ENCODE measurements around the gene NKAIN2.
"Not testable (repeated sequence)": the region's sequence is repeated elsewhere in the genome, so short reads cannot be mapped to it uniquely, and the experiment has no call there.

NKAIN2 gene

GRCh38 chr6:124536157-124536841, 732.6 kb downstream of the NKAIN2 start:
- DNase-seq, result no peak

DNA sequence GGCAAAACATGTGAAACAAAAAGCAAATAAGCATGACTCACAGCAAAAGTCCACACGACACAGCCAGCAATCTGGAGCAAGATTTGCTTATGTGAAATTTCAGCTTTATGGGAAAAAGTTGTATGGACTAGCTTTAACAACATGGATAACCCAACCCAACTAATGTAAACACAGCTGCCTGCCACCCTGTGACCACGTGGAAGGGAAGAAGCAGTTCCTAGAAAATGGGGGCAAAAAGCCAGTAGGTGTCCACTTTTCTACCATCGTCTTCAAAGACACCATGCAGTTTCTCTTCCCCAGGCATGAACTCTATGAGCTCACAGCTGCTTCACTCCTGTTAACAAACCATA, 733.2 kb downstream of the NKAIN2 start:
- DNase-seq, result no peak

DNA sequence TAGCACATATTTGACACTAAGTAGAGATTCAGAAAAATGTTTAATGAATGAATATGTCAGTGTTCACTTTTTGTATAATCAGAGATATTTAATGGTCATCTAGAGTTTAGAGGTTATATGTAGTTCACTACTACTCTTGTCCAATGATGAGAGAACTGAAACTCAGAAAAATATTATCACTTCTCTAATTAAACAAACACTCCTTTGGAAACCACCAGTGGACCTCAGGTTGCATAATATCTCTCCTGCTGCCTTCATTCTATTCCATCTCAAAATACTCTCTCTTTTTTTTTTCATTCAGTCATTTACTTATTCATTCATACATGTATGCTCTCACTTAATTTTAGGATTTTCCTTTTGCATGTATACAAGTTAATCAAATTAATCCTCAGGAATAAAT, 735.4 kb downstream of the NKAIN2 start:
- DNase-seq, result no peak

- DNase-seq, result no peak
These were observed 737.9 kb downstream of the NKAIN2 start for GRCh38 chr6:124541573-124541972.

GRCh38 chr6:124546601-124547000, 742.9 kb downstream of the NKAIN2 start:
- DNase-seq, result no peak

DNA sequence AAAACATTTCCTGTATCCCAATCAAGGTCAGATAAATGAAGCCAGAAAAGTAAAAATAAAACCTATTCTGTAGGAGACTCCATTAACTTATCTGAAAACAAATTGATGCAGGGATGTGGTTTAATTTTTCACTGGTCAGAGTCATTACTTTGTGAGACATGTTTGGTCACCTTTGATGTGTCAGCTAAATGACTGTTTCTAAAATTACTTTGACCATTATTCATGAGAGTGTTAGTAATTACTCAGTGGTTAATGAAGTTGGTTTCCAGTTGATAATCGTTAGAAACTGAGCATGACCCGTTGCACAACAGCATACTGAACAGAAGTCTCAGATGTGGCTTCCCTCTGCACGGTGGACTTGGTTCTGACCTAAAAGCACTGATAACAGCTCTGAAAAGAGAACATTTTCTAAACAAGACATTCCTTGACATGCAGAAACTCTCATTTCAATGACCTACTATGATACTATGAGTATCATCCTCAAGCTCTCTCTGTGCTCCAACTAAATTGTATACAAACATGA, 748.1 kb downstream of the NKAIN2 start:
- DNase-seq, result no peak

- no peak for DNase-seq
These were observed 754.2 kb downstream of the NKAIN2 start for GRCh38 chr6:124557873-124558272.

GRCh38 chr6:124560078-124560477, 756.4 kb downstream of the NKAIN2 start:
- DNase-seq, result not testable (repeated sequence)

- no peak for DNase-seq
These were observed 757.4 kb downstream of the NKAIN2 start for GRCh38 chr6:124560873-124561567.

- no peak for DNase-seq
These were observed 758.0 kb downstream of the NKAIN2 start for GRCh38 chr6:124561635-124562130.

GRCh38 chr6:124564125-124564524, 760.5 kb downstream of the NKAIN2 start:
- not testable (repeated sequence) for DNase-seq

GRCh38 chr6:124567401-124567800, 763.7 kb downstream of the NKAIN2 start:
- DNase-seq, result no peak

GRCh38 chr6:124573953-124574352, 770.3 kb downstream of the NKAIN2 start:
- no peak for DNase-seq

GRCh38 chr6:124577734-124578281, 774.1 kb downstream of the NKAIN2 start:
- no peak for DNase-seq

GRCh38 chr6:124590001-124590400, 786.3 kb downstream of the NKAIN2 start:
- DNase-seq, result no peak

- no peak for DNase-seq
These were observed 796.0 kb downstream of the NKAIN2 start for GRCh38 chr6:124599656-124600055.

DNA sequence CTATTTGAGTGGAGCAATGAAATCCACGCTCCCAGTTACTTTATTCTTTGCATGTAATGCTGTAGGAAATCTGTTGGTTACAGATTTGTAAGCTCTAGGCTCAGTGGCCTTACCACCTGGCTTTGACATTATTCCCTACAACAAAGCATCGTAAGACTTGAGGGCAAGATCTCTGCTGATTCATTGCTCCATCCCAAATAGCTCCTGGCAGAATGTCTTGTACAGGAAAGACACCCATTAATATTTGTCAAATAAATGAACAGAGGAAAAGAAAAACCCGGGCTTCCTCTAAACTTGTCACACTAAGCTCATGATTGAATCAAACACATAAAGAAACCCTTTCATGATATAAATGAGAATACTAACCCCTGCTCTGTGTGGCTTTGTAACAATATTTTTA, 801.1 kb downstream of the NKAIN2 start:
- DNase-seq, result no peak

DNA sequence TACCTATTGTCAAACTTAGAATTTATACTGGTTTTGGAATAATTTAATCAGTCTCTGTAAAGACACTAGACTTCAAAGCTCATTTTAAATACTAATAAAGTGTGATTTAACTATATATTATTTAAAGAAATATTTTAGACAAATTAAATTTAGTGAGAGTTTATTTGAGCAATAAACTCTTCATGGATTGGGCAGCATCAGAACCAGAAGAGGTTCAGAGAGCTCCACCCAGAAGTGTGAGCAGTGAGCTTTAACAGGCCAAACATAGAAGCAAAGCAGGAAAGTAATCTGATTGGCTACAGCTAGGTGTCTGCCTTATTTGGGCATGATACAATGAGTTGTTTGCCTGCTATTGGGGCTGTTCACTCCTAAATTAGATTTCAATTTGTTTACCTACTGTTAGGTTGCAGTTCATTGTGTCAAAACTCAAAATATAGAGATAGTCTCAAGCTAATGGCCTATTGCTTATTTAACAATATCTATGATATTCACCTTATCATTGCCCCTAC, 803.5 kb downstream of the NKAIN2 start:
- no peak for DNase-seq

- no peak for DNase-seq
These were observed 809.4 kb downstream of the NKAIN2 start for GRCh38 chr6:124613031-124613430.

DNA sequence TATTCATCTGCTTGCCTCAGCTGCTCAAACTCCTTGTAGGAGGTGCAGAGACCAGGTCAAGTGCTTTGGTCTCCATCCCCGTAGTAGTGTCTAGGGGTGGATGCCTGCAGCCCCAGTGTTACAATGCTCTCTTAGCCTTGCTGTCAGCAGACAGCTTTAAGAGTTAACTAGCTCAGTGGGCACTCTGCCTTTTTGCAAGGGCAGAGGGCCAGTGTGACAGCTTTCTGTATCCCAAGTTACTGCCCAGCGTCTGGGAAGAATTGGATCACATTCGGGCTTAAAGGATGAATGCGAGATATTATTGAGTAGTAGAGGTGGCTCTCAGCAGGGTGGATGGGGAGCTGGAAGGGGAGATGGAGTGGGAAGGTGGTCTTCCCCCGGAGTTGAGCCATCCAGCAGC, 818.7 kb downstream of the NKAIN2 start:
- DNase-seq, result no peak

DNA sequence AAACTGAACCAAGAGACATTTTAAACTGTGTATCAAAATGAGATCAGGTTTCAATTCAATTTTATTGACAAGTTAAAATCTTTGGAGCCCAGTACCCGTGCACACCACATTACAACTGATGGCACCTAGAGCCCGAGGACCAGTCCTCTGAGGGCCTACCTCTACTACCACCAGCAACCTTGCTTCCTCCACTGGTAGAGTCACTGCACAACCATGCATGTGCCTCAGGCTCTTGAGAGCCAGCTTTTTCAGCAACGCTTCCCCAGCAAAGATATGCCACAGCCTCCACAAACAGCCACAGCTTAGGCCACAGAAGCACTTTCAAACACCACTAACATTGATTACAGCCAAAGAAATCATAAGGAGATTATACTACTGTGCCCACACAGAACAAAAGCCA, 830.0 kb downstream of the NKAIN2 start:
- DNase-seq, result no peak

DNA sequence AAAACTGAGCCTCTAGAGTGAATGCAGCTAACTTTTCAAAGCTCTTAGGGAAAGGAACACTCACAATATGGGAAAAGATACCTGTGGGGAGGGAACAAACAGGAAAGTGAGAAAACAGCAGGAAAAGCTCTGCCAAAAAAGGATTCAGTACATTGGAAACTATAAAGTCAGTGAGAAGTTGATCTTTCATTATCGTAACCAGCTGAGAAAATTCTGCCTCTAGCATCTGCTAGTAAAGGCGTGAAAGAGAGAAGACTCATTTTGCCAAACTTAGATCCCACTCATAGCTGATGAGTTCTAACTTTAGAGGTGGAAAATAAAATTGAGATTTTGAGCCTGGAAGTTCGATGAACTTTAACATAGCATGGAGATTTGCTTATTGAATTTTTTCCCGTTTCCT, 836.8 kb downstream of the NKAIN2 start:
- DNase-seq, result no peak

GRCh38 chr6:124655866-124656265, 852.2 kb downstream of the NKAIN2 start:
- DNase-seq, result no peak

DNA sequence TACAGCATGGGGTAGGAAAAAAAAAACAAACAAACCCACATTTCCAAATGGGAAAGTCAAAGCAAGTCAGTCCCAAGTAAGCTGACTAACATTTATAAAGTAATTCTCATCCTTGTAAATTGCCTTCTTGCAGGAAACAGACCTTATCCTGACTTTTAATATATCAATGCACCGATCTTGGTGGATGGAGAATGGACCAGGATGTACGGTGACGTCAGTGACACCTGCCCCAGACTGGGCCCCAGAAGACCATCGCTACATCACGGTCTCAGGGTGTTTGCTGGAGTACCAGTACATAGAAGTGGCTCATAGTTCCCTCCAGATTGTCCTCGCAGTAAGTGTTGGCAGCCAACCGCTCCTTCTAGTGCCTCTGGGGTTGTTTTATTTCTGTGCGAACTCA, 854.4 kb downstream of the NKAIN2 start:
- DNase-seq, result no peak

All from stimulated activated CD4-positive, alpha-beta T cell treated with anti-CD3 and anti-CD28 coated beads, Interleukin-4, amount 100 ng/mL, for 1 hour (primary cell).